OCI-LY1 (cell line): ENCODE results near the gene COLQ.

Experiments
- H2AFZ ChIP-seq: fragments of 200-600 bp; sonication (generic), shearing (Covaris generic); 2 replicates; pipeline ENCODE4 v1.6.0; 2014; ENCODE audit warnings: antibody characterized with exemption, mild to moderate bottlenecking, low read length
- H3F3A ChIP-seq: fragments of 200-600 bp; sonication (generic), shearing (Covaris generic); 2 replicates; pipeline ENCODE4 v1.6.0; 2014; ENCODE audit warnings: mild to moderate bottlenecking, antibody characterized with exemption, low read length, moderate library complexity; ENCODE audit not compliant: insufficient read depth
- H3K27ac ChIP-seq: fragments of 200-600 bp; sonication (generic); 2 replicates; pipeline ENCODE4 v1.5.1; 2014; ENCODE audit warnings: low read length, mixed run types, mild to moderate bottlenecking, low read depth; ENCODE audit not compliant: poor library complexity, severe bottlenecking
- H3K27me3 ChIP-seq: fragments of 200-600 bp; sonication (generic); 2 replicates; pipeline ENCODE4 v1.6.0; 2014; ENCODE audit warnings: antibody characterized with exemption, mild to moderate bottlenecking, low read length, moderate library complexity; ENCODE audit not compliant: insufficient read depth
- H3K36me3 ChIP-seq: fragments of 200-600 bp; sonication (generic); 2 replicates; pipeline ENCODE4 v1.6.1; 2014; ENCODE audit warnings: mild to moderate bottlenecking, antibody characterized with exemption, low read length, moderate library complexity, mixed read lengths; ENCODE audit not compliant: insufficient read depth
- H3K4me1 ChIP-seq: fragments of 200-600 bp; sonication (generic); 2 replicates; pipeline ENCODE4 v1.5.1; 2014; ENCODE audit warnings: mild to moderate bottlenecking, low read length, moderate library complexity; ENCODE audit not compliant: insufficient read depth, severe bottlenecking
- H3K4me2 ChIP-seq: fragments of 200-600 bp; sonication (generic), shearing (Covaris generic); 2 replicates; pipeline ENCODE4 v1.6.1; 2014; ENCODE audit warnings: low read length
- H3K4me3 ChIP-seq: fragments of 200-600 bp; sonication (generic); 2 replicates; pipeline ENCODE4 v1.5.1; 2014; ENCODE audit warnings: low read length, low read depth, mild to moderate bottlenecking, mixed read lengths; ENCODE audit not compliant: poor library complexity, severe bottlenecking
- H3K79me2 ChIP-seq: fragments of 200-600 bp; shearing (Covaris generic); 2 replicates; pipeline ENCODE4 v1.6.1; 2016; ENCODE audit warnings: mixed run types, low read length, mixed read lengths; ENCODE audit not compliant: insufficient read depth
- H3K9ac ChIP-seq: fragments of 200-600 bp; sonication (generic), shearing (Covaris generic); 2 replicates; pipeline ENCODE4 v1.6.1; 2014; ENCODE audit warnings: mild to moderate bottlenecking, low read length, mixed read lengths
- H3K9me2 ChIP-seq: fragments of 200-600 bp; sonication (generic), shearing (Covaris generic); 2 replicates; pipeline ENCODE4 v1.6.1; 2014; ENCODE audit warnings: low read depth, mild to moderate bottlenecking, low read length, mixed read lengths
- H3K9me3 ChIP-seq: fragments of 200-600 bp; shearing (Covaris generic); 2 replicates; pipeline ENCODE4 v1.6.1; 2014; ENCODE audit warnings: low read length, mixed read lengths
- H4K20me1 ChIP-seq: fragments of 200-600 bp; sonication (generic), shearing (Covaris generic); 2 replicates; pipeline ENCODE4 v1.6.0; 2016; ENCODE audit warnings: mild to moderate bottlenecking, low read length; ENCODE audit not compliant: insufficient read depth
- CTCF ChIP-seq: fragments of 200-600 bp; sonication (generic), shearing (Covaris generic); IDR thresholded peaks from 2 replicates; pipeline ENCODE4 v1.5.1; 2017; ENCODE audit warnings: mild to moderate bottlenecking, antibody characterized with exemption, low read length, moderate library complexity, mixed read lengths
- EZH2 ChIP-seq: fragments of 200-600 bp; sonication (generic), shearing (Covaris generic); IDR thresholded peaks from 2 replicates; pipeline ENCODE4 v1.8.0; 2017; ENCODE audit warnings: borderline replicate concordance, mixed run types, mild to moderate bottlenecking, antibody characterized with exemption, low read length, moderate library complexity, mixed read lengths

The COLQ gene

DNA sequence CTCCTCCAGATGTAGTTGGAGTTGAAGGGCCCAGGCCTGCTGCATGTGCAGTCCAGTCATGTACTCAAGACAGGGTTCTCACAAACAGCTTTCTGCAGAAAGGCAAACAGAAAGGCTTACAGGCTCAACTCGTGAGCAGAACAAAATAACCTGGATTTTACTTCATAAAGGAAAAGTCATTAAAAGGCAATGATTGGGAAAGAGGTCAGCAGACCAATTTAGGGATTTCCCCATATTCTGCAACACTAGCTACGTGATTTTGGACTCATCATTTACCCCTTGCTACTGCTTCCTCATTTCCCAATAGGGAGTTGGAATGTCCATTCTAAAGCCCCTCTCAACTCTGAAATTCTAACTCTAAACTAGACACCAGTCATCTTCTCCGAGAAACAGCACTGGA is 112.3 kb downstream of the COLQ start:
- TF ChIP-seq EZH2 = no peak
- TF ChIP-seq CTCF = no peak
- H3K4me3 ChIP-seq = no peak overlapping the region
- H3K4me1 ChIP-seq = no peaks in the 10 kb centered on the region
- no peaks in the 10 kb centered on the region for H3K27me3 ChIP-seq
- H3K36me3 ChIP-seq = peaks cover 29% of the 10 kb centered on the region
- no peak overlapping the region for H3K9ac ChIP-seq
- H2AFZ ChIP-seq = no peak overlapping the region
- H3F3A ChIP-seq = no peaks in the 10 kb centered on the region
- no peak overlapping the region for H3K27ac ChIP-seq
- no peaks in the 10 kb centered on the region for H4K20me1 ChIP-seq
- no peaks in the 10 kb centered on the region for H3K9me3 ChIP-seq
- no peaks in the 10 kb centered on the region for H3K79me2 ChIP-seq
- no peak overlapping the region for H3K4me2 ChIP-seq
- H3K9me2 ChIP-seq = no peaks in the 10 kb centered on the region

GRCh38 chr3:15405448-15406050 is 116.0 kb downstream of the COLQ start:
- no peak overlapping the region for H3K27ac ChIP-seq
- no peak overlapping the region for H2AFZ ChIP-seq
- H4K20me1 ChIP-seq = no peaks in the 10 kb centered on the region
- TF ChIP-seq CTCF (peak; percentile 76), EZH2 (no peak)
- H3K79me2 ChIP-seq = no peaks in the 10 kb centered on the region
- H3K27me3 ChIP-seq = no peaks in the 10 kb centered on the region
- H3K9me2 ChIP-seq = no peaks in the 10 kb centered on the region
- no peak overlapping the region for H3K4me3 ChIP-seq
- H3K9ac ChIP-seq = no peak overlapping the region
- no peaks in the 10 kb centered on the region for H3F3A ChIP-seq
- H3K36me3 ChIP-seq = peaks cover 11% of the 10 kb centered on the region; the same call in 1 of the 2 replicates
- no peak overlapping the region for H3K4me2 ChIP-seq
- no peaks in the 10 kb centered on the region for H3K9me3 ChIP-seq
- no peaks in the 10 kb centered on the region for H3K4me1 ChIP-seq

- H3K27me3 ChIP-seq = no peaks in the 10 kb centered on the region
- H3K4me2 ChIP-seq = no peak overlapping the region
- H3K4me1 ChIP-seq = no peaks in the 10 kb centered on the region
- no peak overlapping the region for H3K9ac ChIP-seq
- H3K79me2 ChIP-seq = no peaks in the 10 kb centered on the region
- TF ChIP-seq CTCF (no peak), EZH2 (no peak)
- H3F3A ChIP-seq = no peaks in the 10 kb centered on the region
- H3K4me3 ChIP-seq = no peak overlapping the region
- H3K9me2 ChIP-seq = no peaks in the 10 kb centered on the region
- H3K27ac ChIP-seq = no peak overlapping the region
- H4K20me1 ChIP-seq = no peaks in the 10 kb centered on the region
- peaks cover 4% of the 10 kb centered on the region; the same call in 1 of the 2 replicates for H3K36me3 ChIP-seq
- no peak overlapping the region for H2AFZ ChIP-seq
- H3K9me3 ChIP-seq = no peaks in the 10 kb centered on the region
Observed at GRCh38 chr3:15404767-15405166, 116.7 kb downstream of the COLQ start.
